Right cardiac atrium (tissue), 5 donors: ENCODE data around the gene PTPMT1. TPM values are rescaled to one million over a fixed set of nuclear protein-coding genes. Genes with fewer than 3 reads are reported as not detected.
"Not testable (repeated sequence)": the region's sequence is repeated elsewhere in the genome, so short reads cannot be mapped to it uniquely, and the experiment has no call there.

ENCODE experiments used
- ATAC-seq, 2 donors: fragments of 200-7000 bp; cut with Tn5 transposase; one replicate each; pipeline versions ENCODE4 v1.8.0 to v1.9.1; 2020; ENCODE audit warnings: moderate library complexity in 2 of 2, mild to moderate bottlenecking in 1 of 2
- DNase-seq, 3 donors: peaks; one replicate each; pipeline ENCODE4 v3.0.0-alpha.2; 2020
- H3K27ac ChIP-seq: one replicate; pipeline ENCODE4 v1.5.1; 2013; ENCODE audit warnings: mild to moderate bottlenecking, low read length, control low read depth, moderate library complexity
- H3K27me3 ChIP-seq: one replicate; pipeline ENCODE4 v1.6.1; 2013; ENCODE audit not compliant: control insufficient read depth, insufficient read depth
- H3K4me1 ChIP-seq: one replicate; pipeline ENCODE4 v1.6.1; 2013; ENCODE audit warnings: low read length; ENCODE audit not compliant: control insufficient read depth, insufficient read depth
- H3K4me3 ChIP-seq: one replicate; pipeline ENCODE4 v1.5.1; 2013; ENCODE audit warnings: low read length, control low read depth
- H3K9me3 ChIP-seq: one replicate; pipeline ENCODE4 v1.6.1; 2013; ENCODE audit warnings: low read length; ENCODE audit not compliant: control insufficient read depth
- WGBS: extraction: QIAGEN DNeasy Blood & Tissue Kit; methylation state at CpG from one replicate; pipeline ENCODE4 v1.1.7; 2013; 5-methylcytosine and 5-hydroxymethylcytosine counted together
- intact Hi-C, 4 donors: fragments of 100-400 bp; cut with DNase I; formaldehyde crosslinking; loops; one replicate each; pipeline versions ENCODE4 v1.11.0 to v1.14.0; 2022 to 2023
- polyA plus RNA-seq: library from polyadenylated mRNA; stranded (reverse); fragments of 200-250 nt; gene quantifications from one replicate; pipeline ENCODE4 v1.2.3, GENCODE V29; 2013
- total RNA-seq, 4 donors: library from RNA; stranded (reverse); fragmentation: NEBNext Ultra II Directional; extraction: Animal tissue kit (Norgen Biotek cat#: 25700); gene quantifications; one replicate each; pipeline ENCODE4 v1.2.1, GENCODE V29; 2021
- donor health status: healthy with polysubstance abuse.
- donor health status: DM: no; HTN: yes; CAD: no.
- donor health status: DM: no; HTN: no; CAD: no.
- donor health status: DM: no; HTN: yes; CAD: no; lungs with severe emphysema.
- donor health status: DM: yes; HTN: yes; CAD: no.

PTPMT1 gene
- total and polyA plus RNA-seq, 5 donors, result 13.9 to 22.5 (median 15.5) TPM

GRCh38 chr11:47530721-47531120, 34.7 kb upstream of the PTPMT1 start:
- intact Hi-C loops, H3K4me1 ChIP-seq, ATAC-seq: not testable (repeated sequence)

GRCh38 chr11:47531666-47532065, 33.7 kb upstream of the PTPMT1 start:
- no peak for DNase-seq
- 66% methylated on average over 3 of the region's 3 CpGs for WGBS
- no peaks in the 10 kb centered on the region for H3K27me3 ChIP-seq
- peaks cover 8% of the 10 kb centered on the region for H3K4me1 ChIP-seq
- intact Hi-C loops, result no loop called here
- H3K9me3 ChIP-seq, result no peaks in the 10 kb centered on the region
- H3K27ac ChIP-seq, result no peak overlapping the region
- peak; percentile 35 to 37 for ATAC-seq
- H3K4me3 ChIP-seq, result no peak overlapping the region

More at GRCh38 chr11:47530721-47531120, 34.7 kb upstream of the PTPMT1 start:
- not testable (repeated sequence) for H3K27me3 ChIP-seq, H3K9me3 ChIP-seq, DNase-seq, H3K27ac ChIP-seq, H3K4me3 ChIP-seq
- WGBS, result 88% methylated on average over 9 of the region's 9 CpGs

GRCh38 chr11:47532597-47533213, 32.7 kb upstream of the PTPMT1 start:
- H3K9me3 ChIP-seq, result no peaks in the 10 kb centered on the region
- 77% methylated on average over 2 of the region's 2 CpGs for WGBS
- intact Hi-C loops, result no loop called here
- no peak for ATAC-seq
- no peak for DNase-seq
- no peaks in the 10 kb centered on the region for H3K27me3 ChIP-seq
- no peak overlapping the region for H3K27ac ChIP-seq
- H3K4me3 ChIP-seq, result no peak overlapping the region
- peaks cover 11% of the 10 kb centered on the region for H3K4me1 ChIP-seq

GRCh38 chr11:47533690-47534151, 31.7 kb upstream of the PTPMT1 start:
- Histone ChIP-seq H3K27me3 (no peaks in the 10 kb centered on the region), H3K9me3 (no peaks in the 10 kb centered on the region), H3K4me1 (peaks cover 11% of the 10 kb centered on the region), H3K4me3 (no peak overlapping the region), H3K27ac (no peak overlapping the region)
- intact Hi-C loops, result no loop called here
- 86% methylated on average over 2 of the region's 2 CpGs for WGBS
- DNase-seq (no peak), ATAC-seq (no peak)

- 84% methylated on average over 4 of the region's 4 CpGs for WGBS
- no peak overlapping the region for H3K27ac ChIP-seq
- intact Hi-C loops, result no loop called here
- H3K9me3 ChIP-seq, result no peaks in the 10 kb centered on the region
- no peak overlapping the region for H3K4me3 ChIP-seq
- no peaks in the 10 kb centered on the region for H3K27me3 ChIP-seq
- H3K4me1 ChIP-seq, result peaks cover 17% of the 10 kb centered on the region
- ATAC-seq (no peak), DNase-seq (no peak)
Observed at GRCh38 chr11:47534704-47535251, 30.6 kb upstream of the PTPMT1 start.

- H3K9me3 ChIP-seq, result no peaks in the 10 kb centered on the region
- intact Hi-C loops, result no loop called here
- H3K4me3 ChIP-seq, result no peak overlapping the region
- 64% methylated on average over 3 of the region's 3 CpGs for WGBS
- H3K4me1 ChIP-seq, result peaks cover 19% of the 10 kb centered on the region
- DNase-seq (no peak), ATAC-seq (peak in 1 of 2 donors; percentile 50)
- H3K27me3 ChIP-seq, result no peaks in the 10 kb centered on the region
- H3K27ac ChIP-seq, result no peak overlapping the region
Observed at GRCh38 chr11:47536915-47537314, 28.5 kb upstream of the PTPMT1 start.

- Histone ChIP-seq H3K4me3 (no peak overlapping the region), H3K27me3 (no peaks in the 10 kb centered on the region), H3K27ac (no peak overlapping the region), H3K9me3 (no peaks in the 10 kb centered on the region), H3K4me1 (peaks cover 14% of the 10 kb centered on the region)
- intact Hi-C loops, result no loop called here
- WGBS, result 84% methylated on average over 10 of the region's 10 CpGs
- DNase-seq (no peak), ATAC-seq (no peak)
Observed at GRCh38 chr11:47538741-47539565, 26.4 kb upstream of the PTPMT1 start.

GRCh38 chr11:47539681-47540039, 25.7 kb upstream of the PTPMT1 start:
- Histone ChIP-seq H3K27ac (no peak overlapping the region), H3K27me3 (no peaks in the 10 kb centered on the region), H3K4me3 (no peak overlapping the region), H3K9me3 (no peaks in the 10 kb centered on the region), H3K4me1 (peaks cover 14% of the 10 kb centered on the region)
- no peak for DNase-seq
- intact Hi-C loops, result loop anchor here in 1 of 4 donors (10.0 kb wide), 1 partner anchor 45 kb away; no protein-coding TSS in a partner anchor
- 60% methylated on average over 2 of the region's 2 CpGs for WGBS
- no peak for ATAC-seq

GRCh38 chr11:47541070-47541469, 24.3 kb upstream of the PTPMT1 start:
- DNase-seq (no peak), ATAC-seq (no peak)
- Histone ChIP-seq H3K4me1 (peaks cover 12% of the 10 kb centered on the region), H3K4me3 (no peak overlapping the region), H3K27me3 (no peaks in the 10 kb centered on the region), H3K9me3 (no peaks in the 10 kb centered on the region), H3K27ac (no peak overlapping the region)
- 93% methylated on average over 2 of the region's 2 CpGs for WGBS
- intact Hi-C loops, result loop anchor here in 1 of 4 donors (10.0 kb wide), 1 partner anchor 46 kb away; no protein-coding TSS in a partner anchor

- Histone ChIP-seq H3K9me3 (no peaks in the 10 kb centered on the region), H3K27me3 (no peaks in the 10 kb centered on the region), H3K4me1 (peaks cover 4% of the 10 kb centered on the region), H3K27ac (no peak overlapping the region), H3K4me3 (no peak overlapping the region)
- 97% methylated on average over 6 of the region's 6 CpGs for WGBS
- intact Hi-C loops, result loop anchor here in 1 of 4 donors (10.0 kb wide), 1 partner anchor 50 kb away; no protein-coding TSS in a partner anchor
- ATAC-seq (no peak), DNase-seq (no peak)
Observed at GRCh38 chr11:47545298-47545697, 20.1 kb upstream of the PTPMT1 start.

GRCh38 chr11:47546274-47546673, 19.1 kb upstream of the PTPMT1 start:
- intact Hi-C loops, result loop anchor here in 1 of 4 donors (10.0 kb wide), 1 partner anchor 51 kb away; no protein-coding TSS in a partner anchor

More at GRCh38 chr11:47546274-47546673, 19.1 kb upstream of the PTPMT1 start:
- H3K27me3 ChIP-seq, ATAC-seq, H3K4me3 ChIP-seq, H3K9me3 ChIP-seq, H3K27ac ChIP-seq, H3K4me1 ChIP-seq, DNase-seq: not testable (repeated sequence)
- WGBS, result 96% methylated on average over 7 of the region's 7 CpGs
